Tibial artery (tissue), 4 donors: ENCODE results near the gene ARAP3.
A peak's percentile ranks its signal among the peaks of the same experiment; 100 is the strongest.

ENCODE experiments used
- DNase-seq, 2 donors: peaks; one replicate each; pipeline ENCODE4 v3.0.0-alpha.2; 2019
- H3K27ac ChIP-seq, 2 donors: fragments of 200-600 bp; sonication (generic) in 1 of 2; 1 replicate in 1 of 2; 2 replicates in 1 of 2; pipeline ENCODE4 v1.5.1; 2018 to 2019; ENCODE audit warnings: mild to moderate bottlenecking in 1 of 2
- H3K27me3 ChIP-seq, 2 donors: fragments of 200-600 bp; sonication (generic) in 1 of 2; one replicate each; pipeline versions ENCODE4 v1.5.1 to v1.6.0; 2016 to 2019
- H3K36me3 ChIP-seq, 3 donors: fragments of 200-600 bp; sonication (generic) in 2 of 3; one replicate each; pipeline ENCODE4 v1.5.1; 2016 to 2019; ENCODE audit warnings: mild to moderate bottlenecking in 2 of 3
- H3K4me1 ChIP-seq, 4 donors: fragments of 200-600 bp; sonication (generic) in 2 of 4; 1 replicate in 3 of 4; 2 replicates in 1 of 4; pipeline ENCODE4 v1.5.1; 2016 to 2019
- H3K4me3 ChIP-seq, 2 donors: fragments of 200-600 bp; sonication (generic) in 1 of 2; 1 replicate in 1 of 2; 2 replicates in 1 of 2; pipeline ENCODE4 v1.5.1; 2018 to 2019; ENCODE audit warnings: mild to moderate bottlenecking in 2 of 2
- H3K9me3 ChIP-seq, 3 donors: fragments of 200-600 bp; sonication (generic) in 1 of 3; one replicate each; pipeline ENCODE4 v1.5.1; 2016 to 2019
- CTCF ChIP-seq, 2 experiments: fragments of 200-600 bp in 1 of 2; fragments of 450-650 bp in 1 of 2; IDR thresholded peaks; one replicate each; pipeline ENCODE4 v1.5.1; 2017 to 2019; ENCODE audit warnings: antibody characterized with exemption in 2 of 2, mild to moderate bottlenecking in 1 of 2, moderate library complexity in 1 of 2
- intact Hi-C: fragments of 100-400 bp; cut with DNase I; formaldehyde crosslinking; loops from one replicate; pipeline ENCODE4 v1.15.0; 2023; ENCODE audit warnings: low total_unique reads

Gene ARAP3

GRCh38 chr5:141636106-141636412, 46.0 kb downstream of the ARAP3 start:
- no peak for DNase-seq
- Histone ChIP-seq H3K4me3 (peak overlapping the region; percentile 84 to 93), H3K36me3 (peaks cover 0 to 8% (median 7%) of the 10 kb centered on the region in 3 donors), H3K27me3 (peaks cover 0 to 5% of the 10 kb centered on the region in 2 donors), H3K9me3 (no peaks in the 10 kb centered on the region), H3K27ac (peak overlapping the region; percentile 77 to 83), H3K4me1 (peaks cover 0 to 40% (median 29%) of the 10 kb centered on the region in 4 donors)
- intact Hi-C loops = no loop called here
- no peak for TF ChIP-seq CTCF (IDR thresholded peaks at IDR 0.05)

GRCh38 chr5:141635646-141636045, 46.4 kb downstream of the ARAP3 start:
- H3K9me3 ChIP-seq = no peaks in the 10 kb centered on the region
- H3K4me1 ChIP-seq = peaks cover 0 to 40% (median 29%) of the 10 kb centered on the region in 4 donors
- peak overlapping the region; percentile 84 to 93 for H3K4me3 ChIP-seq
- intact Hi-C loops = no loop called here
- TF ChIP-seq CTCF (IDR thresholded peaks at IDR 0.05) = no peak
- peaks cover 0 to 5% (median 4%) of the 10 kb centered on the region in 3 donors for H3K36me3 ChIP-seq
- peak overlapping the region; percentile 77 to 83 for H3K27ac ChIP-seq
- no peak for DNase-seq
- H3K27me3 ChIP-seq = peaks cover 0 to 5% of the 10 kb centered on the region in 2 donors

GRCh38 chr5:141634720-141635119, 47.3 kb downstream of the ARAP3 start:
- no peak overlapping the region for H3K27ac ChIP-seq
- TF ChIP-seq CTCF (IDR thresholded peaks at IDR 0.05) = no peak
- DNase-seq = no peak
- peaks cover 0 to 40% (median 29%) of the 10 kb centered on the region in 4 donors for H3K4me1 ChIP-seq
- H3K36me3 ChIP-seq = peaks cover 0 to 4% (median 4%) of the 10 kb centered on the region in 3 donors
- intact Hi-C loops = no loop called here
- no peaks in the 10 kb centered on the region for H3K9me3 ChIP-seq
- H3K4me3 ChIP-seq = no peak overlapping the region
- peaks cover 0 to 5% of the 10 kb centered on the region in 2 donors for H3K27me3 ChIP-seq

GRCh38 chr5:141633871-141634561, 48.0 kb downstream of the ARAP3 start:
- Histone ChIP-seq H3K36me3 (peaks cover 7 to 11% (median 11%) of the 10 kb centered on the region in 3 donors), H3K4me1 (peaks cover 0 to 40% (median 29%) of the 10 kb centered on the region in 4 donors), H3K4me3 (no peak overlapping the region), H3K27me3 (peaks cover 0 to 5% of the 10 kb centered on the region in 2 donors), H3K9me3 (no peaks in the 10 kb centered on the region), H3K27ac (no peak overlapping the region)
- TF ChIP-seq CTCF (IDR thresholded peaks at IDR 0.05) = no peak
- no peak for DNase-seq
- intact Hi-C loops = no loop called here

GRCh38 chr5:141632650-141633049, 49.4 kb downstream of the ARAP3 start:
- Histone ChIP-seq H3K4me3 (no peak overlapping the region), H3K27me3 (no peaks in the 10 kb centered on the region), H3K4me1 (peaks cover 0 to 34% (median 25%) of the 10 kb centered on the region in 4 donors), H3K36me3 (peaks cover 21 to 25% (median 25%) of the 10 kb centered on the region in 3 donors), H3K27ac (no peak overlapping the region), H3K9me3 (no peaks in the 10 kb centered on the region)
- intact Hi-C loops = no loop called here
- TF ChIP-seq CTCF (IDR thresholded peaks at IDR 0.05) = no peak
- DNase-seq = no peak
